H9 (cell line): ENCODE data around the gene LGALS7. TPM values are rescaled to one million over a fixed set of nuclear protein-coding genes. Genes with fewer than 3 reads are reported as not detected.

Experiments
- DNase-seq: peaks from one replicate; pipeline ENCODE4 v3.0.0-alpha.2; 2017
- H2AFZ ChIP-seq: one replicate; pipeline ENCODE4 v1.6.1; 2013; ENCODE audit warnings: mild to moderate bottlenecking, low read length, control low read depth, moderate library complexity
- H2AK5ac ChIP-seq: 2 replicates; pipeline ENCODE4 v1.6.1; 2013; ENCODE audit warnings: low read length, control low read depth, mixed read lengths; ENCODE audit not compliant: insufficient read length
- H2BK120ac ChIP-seq: one replicate; pipeline ENCODE4 v1.6.1; 2013; ENCODE audit warnings: low read depth, mild to moderate bottlenecking, low read length, control low read depth, inconsistent platforms; ENCODE audit not compliant: poor library complexity, severe bottlenecking
- H2BK12ac ChIP-seq: 2 replicates; pipeline ENCODE4 v1.6.1; 2013; ENCODE audit warnings: low read length, control low read depth, mixed read lengths, low read depth; ENCODE audit not compliant: insufficient read length
- H2BK15ac ChIP-seq: 2 replicates; pipeline ENCODE4 v1.6.1; 2013; ENCODE audit warnings: low read depth, low read length, control low read depth
- H2BK20ac ChIP-seq: one replicate; pipeline ENCODE4 v1.6.1; 2013; ENCODE audit warnings: low read depth, mild to moderate bottlenecking, low read length, control low read depth, inconsistent platforms; ENCODE audit not compliant: poor library complexity, severe bottlenecking
- H2BK5ac ChIP-seq: 2 replicates; pipeline ENCODE4 v1.6.1; 2013; ENCODE audit warnings: low read length, control low read depth, mixed read lengths; ENCODE audit not compliant: insufficient read length
- H3K14ac ChIP-seq: 2 replicates; pipeline ENCODE4 v1.6.1; 2013; ENCODE audit warnings: low read length, control low read depth; ENCODE audit not compliant: insufficient read depth
- H3K18ac ChIP-seq: 2 replicates; pipeline ENCODE4 v1.6.1; 2013; ENCODE audit warnings: low read depth, mild to moderate bottlenecking, mixed read lengths, low read length, control low read depth; ENCODE audit not compliant: insufficient read length
- H3K23ac ChIP-seq: 2 replicates; pipeline ENCODE4 v1.6.1; 2013; ENCODE audit warnings: low read length, control low read depth, mixed read lengths, low read depth; ENCODE audit not compliant: insufficient read length
- H3K23me2 ChIP-seq: 2 replicates; pipeline ENCODE4 v1.6.1; 2013; ENCODE audit warnings: low read depth, mild to moderate bottlenecking, mixed read lengths, low read length, control low read depth; ENCODE audit not compliant: insufficient read length, poor library complexity, severe bottlenecking
- H3K27ac ChIP-seq: 2 replicates; pipeline ENCODE4 v1.5.1; 2013; ENCODE audit warnings: low read length, control low read depth, mixed read lengths, low read depth; ENCODE audit not compliant: insufficient read length
- H3K27me3 ChIP-seq: 2 replicates; pipeline ENCODE4 v1.6.1; 2013; ENCODE audit warnings: low read length, control low read depth, inconsistent platforms; ENCODE audit not compliant: insufficient read depth
- H3K4ac ChIP-seq: 2 replicates; pipeline ENCODE4 v1.6.1; 2013; ENCODE audit warnings: low read depth, mild to moderate bottlenecking, control low read depth, inconsistent platforms, low read length, moderate library complexity
- H3K4me1 ChIP-seq: 2 replicates; pipeline ENCODE4 v1.6.1; 2013; ENCODE audit warnings: low read length, control low read depth, inconsistent platforms; ENCODE audit not compliant: insufficient read depth
- H3K4me2 ChIP-seq: 2 replicates; pipeline ENCODE4 v1.6.1; 2013; ENCODE audit warnings: low read length, control low read depth, mixed read lengths; ENCODE audit not compliant: insufficient read length, insufficient read depth
- H3K56ac ChIP-seq: 2 replicates; pipeline ENCODE4 v1.6.1; 2013; ENCODE audit warnings: low read depth, mild to moderate bottlenecking, mixed read lengths, low read length, control low read depth; ENCODE audit not compliant: insufficient read length
- H3K79me1 ChIP-seq: 2 replicates; pipeline ENCODE4 v1.6.1; 2013; ENCODE audit warnings: low read depth, mild to moderate bottlenecking, moderate library complexity, low read length, control low read depth, inconsistent platforms; ENCODE audit not compliant: insufficient read depth, poor library complexity, severe bottlenecking
- H3K79me2 ChIP-seq: 2 replicates; pipeline ENCODE4 v1.6.1; 2013; ENCODE audit warnings: low read length, control low read depth, inconsistent platforms; ENCODE audit not compliant: insufficient read depth
- H3K9ac ChIP-seq: 2 replicates; pipeline ENCODE4 v1.6.1; 2013; ENCODE audit warnings: low read length, control low read depth, mixed read lengths; ENCODE audit not compliant: insufficient read length; ENCODE audit errors: extremely low read depth
- H3K9me3 ChIP-seq: one replicate; pipeline ENCODE4 v1.6.1; 2013; ENCODE audit warnings: low read depth, low read length, inconsistent platforms; ENCODE audit not compliant: control insufficient read depth
- H3T11ph ChIP-seq: one replicate; pipeline ENCODE4 v1.6.1; 2013; ENCODE audit warnings: mild to moderate bottlenecking, low read length, control low read depth, inconsistent platforms
- H4K20me1 ChIP-seq: one replicate; pipeline ENCODE4 v1.6.1; 2013; ENCODE audit not compliant: control insufficient read depth, insufficient read length, insufficient read depth
- H4K5ac ChIP-seq: 2 replicates; pipeline ENCODE4 v1.6.1; 2013; ENCODE audit warnings: low read depth, mild to moderate bottlenecking, mixed read lengths, low read length, control low read depth; ENCODE audit not compliant: insufficient read length
- H4K8ac ChIP-seq: replicated peaks from 2 replicates; pipeline ENCODE4 v1.6.1; 2013; ENCODE audit warnings: low read length, control low read depth, mixed read lengths, low read depth; ENCODE audit not compliant: insufficient read length
- H4K91ac ChIP-seq: 2 replicates; pipeline ENCODE4 v1.6.1; 2013; ENCODE audit warnings: low read depth, mild to moderate bottlenecking, moderate library complexity, mixed read lengths, low read length, control low read depth; ENCODE audit not compliant: insufficient read length
- H3K27ac Mint-ChIP-seq, 3 experiments: 2 replicates in 2 of 3; 3 replicates in 1 of 3; pipeline ENCODE4 v1.8.0; 2020 to 2021; ENCODE audit warnings: mixed read lengths in 3 of 3, mild to moderate bottlenecking in 1 of 3, moderate library complexity in 1 of 3
- H3K27me3 Mint-ChIP-seq: 2 replicates; pipeline ENCODE4 v1.8.0; 2021; ENCODE audit warnings: low read depth, mild to moderate bottlenecking, moderate library complexity, mixed read lengths
- H3K36me3 Mint-ChIP-seq, 3 experiments: 2 replicates in 2 of 3; 3 replicates in 1 of 3; pipeline ENCODE4 v1.8.0; 2020 to 2021; ENCODE audit warnings: low read depth in 3 of 3, mixed read lengths in 3 of 3; ENCODE audit not compliant: insufficient read depth in 1 of 3
- H3K4me1 Mint-ChIP-seq, 2 experiments: 2 replicates each; pipeline ENCODE4 v1.8.0; 2020; ENCODE audit warnings: mixed read lengths in 2 of 2
- H3K4me3 Mint-ChIP-seq, 2 experiments: 2 replicates in 1 of 2; 3 replicates in 1 of 2; pipeline ENCODE4 v1.8.0; 2020 to 2021; ENCODE audit warnings: mild to moderate bottlenecking in 2 of 2, mixed read lengths in 2 of 2, moderate library complexity in 1 of 2
- H3K9me3 Mint-ChIP-seq, 2 experiments: 2 replicates in 1 of 2; 3 replicates in 1 of 2; pipeline ENCODE4 v1.8.0; 2020; ENCODE audit warnings: mild to moderate bottlenecking in 2 of 2, mixed read lengths in 2 of 2, moderate library complexity in 1 of 2
- CTCF ChIP-seq: fragments of 200-600 bp; sonication (generic); conservative IDR thresholded peaks from 3 replicates; pipeline ENCODE4 v1.8.0; 2021; ENCODE audit warnings: antibody characterized with exemption, mild to moderate bottlenecking
- WGBS: extraction: QIAGEN DNeasy Blood & Tissue Kit; methylation state at CpG from one replicate; pipeline ENCODE4 v1.1.7; 2013; ENCODE audit warnings: missing lambda C conversion rate, low lambda C conversion rate, mixed read lengths; ENCODE audit not compliant: insufficient read length; ENCODE audit errors: extremely low coverage; 5-methylcytosine and 5-hydroxymethylcytosine counted together
- total RNA-seq: library from RNA; stranded (reverse); gene quantifications from 2 replicates; pipeline ENCODE4 v1.2.1, GENCODE V29; 2021

Gene LGALS7
- total RNA-seq, 1 experiment from 2014 or later: not detected

- H4K20me1 ChIP-seq: no peaks in the 10 kb centered on the region
- no peak overlapping the region for H2BK12ac ChIP-seq
- WGBS: no CpG with 5 or more reads among the region's 4 CpGs
- H2AFZ ChIP-seq: no peak overlapping the region
- H2BK20ac ChIP-seq: no peak overlapping the region
- DNase-seq: no peak
- no peak for TF ChIP-seq CTCF
- no peak overlapping the region for H3K27ac ChIP-seq
- no peak overlapping the region for H3K9ac ChIP-seq
- H3K9me3 ChIP-seq: no peaks in the 10 kb centered on the region
- no peak overlapping the region for H2BK5ac ChIP-seq
- Mint-ChIP-seq H3K36me3 (peaks cover 13 to 32% (median 27%) of the 10 kb centered on the region in 3 experiments), H3K27me3 (peaks cover 17% of the 10 kb centered on the region), H3K4me3 (peak overlapping the region in 1 of 2 experiments; percentile 86; a peak in 2 of 5 replicates), H3K9me3 (no peaks in the 10 kb centered on the region; a peak in 1 of 5 replicates), H3K4me1 (peaks cover 6 to 15% of the 10 kb centered on the region in 2 experiments), H3K27ac (no peak overlapping the region)
- H3K4ac ChIP-seq: no peak overlapping the region
- H3K4me2 ChIP-seq: no peak overlapping the region
- no peaks in the 10 kb centered on the region; the same call in 1 of the 2 replicates for H3K4me1 ChIP-seq
- no peak overlapping the region for H2BK15ac ChIP-seq
- no peak overlapping the region for H4K8ac ChIP-seq
- H3K27me3 ChIP-seq: no peaks in the 10 kb centered on the region; the same call in 1 of the 2 replicates
- peaks cover 8% of the 10 kb centered on the region for H3K23me2 ChIP-seq
- H3K56ac ChIP-seq: no peak overlapping the region
- no peak overlapping the region for H3K23ac ChIP-seq
- H4K91ac ChIP-seq: no peak overlapping the region
- no peak overlapping the region for H3T11ph ChIP-seq
- H3K79me1 ChIP-seq: no peaks in the 10 kb centered on the region
- no peaks in the 10 kb centered on the region for H3K79me2 ChIP-seq
- no peak overlapping the region for H2BK120ac ChIP-seq
- H2AK5ac ChIP-seq: no peak overlapping the region
- H4K5ac ChIP-seq: no peak overlapping the region
- H3K14ac ChIP-seq: no peak overlapping the region
- H3K18ac ChIP-seq: no peak overlapping the region
Measured at GRCh38 chr19:38734176-38734425, 39.2 kb downstream of the LGALS7 start.
